ENCODE measurements around the gene CCNY. TPM values are rescaled to one million over a fixed set of nuclear protein-coding genes. Genes with fewer than 3 reads are reported as not detected.

The CCNY gene
- total RNA-seq, 4 donors from 2014 or later, result 22.4 to 35.1 (median 29.9) TPM

DNA sequence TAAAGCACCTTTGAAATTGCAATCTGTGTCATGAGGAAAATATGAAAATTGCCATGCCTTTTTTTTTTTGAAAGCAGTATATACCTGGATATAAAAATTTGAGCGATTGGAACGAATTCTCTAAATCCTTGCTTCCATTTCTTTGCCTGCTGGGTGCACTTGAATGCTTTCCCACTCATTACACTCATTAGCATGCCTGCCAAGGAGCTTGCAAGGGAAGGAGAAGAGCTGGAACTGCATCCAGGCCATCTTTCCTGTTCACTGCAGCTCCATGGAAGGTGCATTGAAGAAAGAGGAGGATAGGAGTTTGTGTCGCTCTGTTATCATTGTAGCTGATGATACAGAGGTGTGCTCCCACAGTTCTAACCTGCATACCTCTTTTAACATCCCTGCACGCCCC, 166.4 kb downstream of the CCNY start:
- Histone ChIP-seq H3K4me1 (no peaks in the 10 kb centered on the region), H3K9me3 (no peaks in the 10 kb centered on the region), H3K4me3 (no peak overlapping the region), H3K27ac (no peak overlapping the region), H3K27me3 (no peaks in the 10 kb centered on the region), H3K36me3 (peaks cover 3% of the 10 kb centered on the region)
- TF ChIP-seq POLR2AphosphoS5 (IDR thresholded peaks at IDR 0.05) (no peak), POLR2A (IDR thresholded peaks at IDR 0.05) (no peak), EP300 (IDR thresholded peaks at IDR 0.05) (no peak)
- TF ChIP-seq, protein P1, sequence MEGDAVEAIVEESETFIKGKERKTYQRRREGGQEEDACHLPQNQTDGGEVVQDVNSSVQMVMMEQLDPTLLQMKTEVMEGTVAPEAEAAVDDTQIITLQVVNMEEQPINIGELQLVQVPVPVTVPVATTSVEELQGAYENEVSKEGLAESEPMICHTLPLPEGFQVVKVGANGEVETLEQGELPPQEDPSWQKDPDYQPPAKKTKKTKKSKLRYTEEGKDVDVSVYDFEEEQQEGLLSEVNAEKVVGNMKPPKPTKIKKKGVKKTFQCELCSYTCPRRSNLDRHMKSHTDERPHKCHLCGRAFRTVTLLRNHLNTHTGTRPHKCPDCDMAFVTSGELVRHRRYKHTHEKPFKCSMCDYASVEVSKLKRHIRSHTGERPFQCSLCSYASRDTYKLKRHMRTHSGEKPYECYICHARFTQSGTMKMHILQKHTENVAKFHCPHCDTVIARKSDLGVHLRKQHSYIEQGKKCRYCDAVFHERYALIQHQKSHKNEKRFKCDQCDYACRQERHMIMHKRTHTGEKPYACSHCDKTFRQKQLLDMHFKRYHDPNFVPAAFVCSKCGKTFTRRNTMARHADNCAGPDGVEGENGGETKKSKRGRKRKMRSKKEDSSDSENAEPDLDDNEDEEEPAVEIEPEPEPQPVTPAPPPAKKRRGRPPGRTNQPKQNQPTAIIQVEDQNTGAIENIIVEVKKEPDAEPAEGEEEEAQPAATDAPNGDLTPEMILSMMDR (IDR thresholded peaks at IDR 0.05), result no peak
- no peak for DNase-seq (ENCODE audit: low spot score in 2 of 2)
- WGBS, result 94% methylated on average over 4 of the region's 4 CpGs

DNA sequence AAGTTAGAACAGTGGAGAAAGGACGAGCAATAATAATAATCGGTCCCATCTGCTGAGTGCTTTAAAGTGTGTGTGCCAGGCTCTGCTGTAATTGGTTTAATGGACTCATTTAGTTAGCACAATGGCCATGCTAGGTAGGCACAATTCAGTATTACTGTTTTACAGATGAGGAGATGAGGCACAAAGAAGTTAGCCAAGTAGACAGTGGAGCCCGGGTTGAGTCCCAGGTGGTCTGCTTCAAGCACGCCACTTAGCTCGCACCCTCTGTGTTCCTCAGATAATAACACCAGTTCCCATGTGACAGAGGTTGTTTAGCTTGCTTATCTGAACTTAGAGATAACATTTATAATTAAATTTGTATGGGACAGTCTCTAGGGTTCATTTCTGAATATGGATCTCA, 167.3 kb downstream of the CCNY start:
- no peaks in the 10 kb centered on the region for H3K4me1 ChIP-seq
- H3K9me3 ChIP-seq, result no peaks in the 10 kb centered on the region
- WGBS, result 93% methylated on average over 5 of the region's 5 CpGs
- peaks cover 3% of the 10 kb centered on the region for H3K36me3 ChIP-seq
- no peak for DNase-seq (ENCODE audit: low spot score in 2 of 2)
- H3K27me3 ChIP-seq, result no peaks in the 10 kb centered on the region
- H3K4me3 ChIP-seq, result no peak overlapping the region
- no peak overlapping the region for H3K27ac ChIP-seq
- TF ChIP-seq EP300 (IDR thresholded peaks at IDR 0.05) (no peak), POLR2AphosphoS5 (IDR thresholded peaks at IDR 0.05) (no peak)

DNA sequence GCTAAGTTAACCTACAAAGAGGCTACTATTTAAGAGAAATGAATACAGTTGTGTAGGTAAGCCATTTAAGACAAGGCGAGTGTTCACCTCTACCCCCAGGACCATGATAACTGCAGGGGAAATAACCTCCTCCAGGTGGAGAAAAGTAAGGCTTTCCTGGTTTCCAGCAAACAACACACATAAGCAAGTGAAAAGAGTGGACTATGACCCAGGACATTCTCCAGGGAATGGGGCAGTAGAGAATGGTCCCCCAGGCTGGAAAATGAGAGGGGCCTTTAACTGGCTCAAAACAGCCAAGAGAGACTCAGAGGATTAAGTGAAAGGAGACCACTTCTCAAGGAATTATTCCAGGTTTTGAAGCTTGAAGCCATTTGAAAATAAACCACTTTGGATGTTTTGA, 167.8 kb downstream of the CCNY start:
- no peak for DNase-seq (ENCODE audit: low spot score in 2 of 2)
- TF ChIP-seq POLR2A (IDR thresholded peaks at IDR 0.05) (no peak), EP300 (IDR thresholded peaks at IDR 0.05) (no peak), POLR2AphosphoS5 (IDR thresholded peaks at IDR 0.05) (no peak)
- TF ChIP-seq, protein P1 (IDR thresholded peaks at IDR 0.05), result no peak

DNA sequence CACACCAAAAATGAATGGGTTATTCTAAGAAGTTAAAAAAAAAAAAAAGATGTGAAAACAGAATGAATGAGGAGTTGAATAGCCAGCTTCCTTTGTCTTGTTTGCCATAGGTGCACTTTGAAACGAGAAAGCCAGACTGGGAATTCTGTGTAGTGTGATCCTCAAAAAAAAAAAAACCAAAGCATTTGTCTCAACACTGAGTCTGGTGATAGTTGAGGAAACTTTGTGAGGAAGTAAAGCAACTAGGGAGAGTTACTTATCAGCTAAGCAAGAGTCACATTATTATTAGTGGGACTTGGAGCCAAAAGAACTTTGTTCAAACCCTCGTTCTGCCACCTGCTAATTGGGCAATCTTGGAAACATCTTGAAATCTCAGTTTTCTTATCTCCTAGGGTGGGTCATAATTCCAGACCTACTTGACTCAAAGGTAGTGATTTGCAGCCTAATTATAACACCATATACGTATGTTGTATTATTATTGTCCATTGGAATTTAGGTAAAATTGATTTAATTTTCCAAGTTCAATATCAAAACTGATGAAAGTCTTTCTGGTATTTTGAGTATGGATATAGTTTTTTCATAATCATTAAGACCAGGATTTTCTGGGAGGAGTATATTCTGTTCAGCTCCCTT, 169.0 kb downstream of the CCNY start:
- 94% methylated on average over 3 of the region's 3 CpGs for WGBS
- TF ChIP-seq POLR2AphosphoS5 (IDR thresholded peaks at IDR 0.05), result no peak
- no peak for TF ChIP-seq POLR2A (IDR thresholded peaks at IDR 0.05)
- TF ChIP-seq, protein P1 (IDR thresholded peaks at IDR 0.05), result no peak
- TF ChIP-seq EP300 (IDR thresholded peaks at IDR 0.05), result no peak
- Histone ChIP-seq H3K36me3 (peaks cover 3% of the 10 kb centered on the region), H3K27me3 (no peaks in the 10 kb centered on the region), H3K9me3 (no peaks in the 10 kb centered on the region), H3K4me3 (no peak overlapping the region), H3K27ac (no peak overlapping the region), H3K4me1 (no peaks in the 10 kb centered on the region)
- no peak for DNase-seq (ENCODE audit: low spot score in 2 of 2)

More for the DNA sequence above, 167.8 kb downstream of the CCNY start:
- no peak overlapping the region for H3K4me3 ChIP-seq
- H3K36me3 ChIP-seq, result peaks cover 3% of the 10 kb centered on the region
- no peak overlapping the region for H3K27ac ChIP-seq
- H3K27me3 ChIP-seq, result no peaks in the 10 kb centered on the region
- H3K4me1 ChIP-seq, result no peaks in the 10 kb centered on the region
- WGBS, result 75% methylated on average over 1 of the region's 1 CpG
- H3K9me3 ChIP-seq, result no peaks in the 10 kb centered on the region

DNA sequence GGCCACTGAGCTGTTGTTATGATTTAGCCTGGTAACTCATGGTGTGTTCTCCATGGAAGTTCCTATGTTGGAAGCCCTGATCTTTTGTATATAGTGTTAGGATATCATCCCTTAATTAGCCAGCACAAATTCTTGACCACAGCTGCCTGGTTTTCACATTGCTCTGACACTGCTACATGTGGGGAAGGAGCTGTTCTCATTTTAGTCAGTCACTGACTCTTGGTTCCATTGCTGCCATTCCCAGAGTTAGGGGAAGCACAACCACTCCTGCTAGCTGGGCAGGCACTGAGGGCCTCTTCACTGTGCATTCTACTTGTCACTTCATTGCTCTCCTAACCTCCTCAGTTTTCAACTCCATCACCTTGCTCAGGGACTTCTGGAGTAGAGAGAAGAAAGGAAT, 170.4 kb downstream of the CCNY start:
- Histone ChIP-seq H3K9me3 (no peaks in the 10 kb centered on the region), H3K27ac (no peak overlapping the region), H3K4me1 (no peaks in the 10 kb centered on the region), H3K36me3 (peaks cover 9% of the 10 kb centered on the region), H3K27me3 (no peaks in the 10 kb centered on the region), H3K4me3 (no peak overlapping the region)
- TF ChIP-seq, protein P1 (IDR thresholded peaks at IDR 0.05), result no peak
- TF ChIP-seq POLR2AphosphoS5 (IDR thresholded peaks at IDR 0.05) (no peak), POLR2A (IDR thresholded peaks at IDR 0.05) (no peak), EP300 (IDR thresholded peaks at IDR 0.05) (no peak)
- DNase-seq (ENCODE audit: low spot score in 2 of 2), result no peak

All from suprapubic skin (tissue), 4 donors.